Astrocyte of the spinal cord (primary cell): ENCODE results near the gene ANHX.
A peak's percentile ranks its signal among the peaks of the same experiment; 100 is the strongest.

Experiments
- DNase-seq: peaks from one replicate; pipeline ENCODE4 v3.0.0; 2011; ENCODE audit warnings: low read depth, low spot score
- H3K4me3 ChIP-seq: 2 replicates; pipeline ENCODE4 v1.5.1; 2011; ENCODE audit warnings: low read depth, mild to moderate bottlenecking, low read length, moderate library complexity
- in situ Hi-C: cut with HindIII; loops from 2 replicates; pipeline ENCODE4 v1.10.0; 2017; ENCODE audit warnings: low sequenced_read_pairs
- TF ChIP-seq, protein P1 (sequence below): IDR thresholded peaks from 2 replicates; pipeline ENCODE4 v1.5.1; 2012; ENCODE audit warnings: low read depth, mild to moderate bottlenecking, low read length, inconsistent platforms

Gene ANHX

GRCh38 chr12:133204264-133204603 is 31.4 kb downstream of the ANHX start:
- TF ChIP-seq, protein P1, sequence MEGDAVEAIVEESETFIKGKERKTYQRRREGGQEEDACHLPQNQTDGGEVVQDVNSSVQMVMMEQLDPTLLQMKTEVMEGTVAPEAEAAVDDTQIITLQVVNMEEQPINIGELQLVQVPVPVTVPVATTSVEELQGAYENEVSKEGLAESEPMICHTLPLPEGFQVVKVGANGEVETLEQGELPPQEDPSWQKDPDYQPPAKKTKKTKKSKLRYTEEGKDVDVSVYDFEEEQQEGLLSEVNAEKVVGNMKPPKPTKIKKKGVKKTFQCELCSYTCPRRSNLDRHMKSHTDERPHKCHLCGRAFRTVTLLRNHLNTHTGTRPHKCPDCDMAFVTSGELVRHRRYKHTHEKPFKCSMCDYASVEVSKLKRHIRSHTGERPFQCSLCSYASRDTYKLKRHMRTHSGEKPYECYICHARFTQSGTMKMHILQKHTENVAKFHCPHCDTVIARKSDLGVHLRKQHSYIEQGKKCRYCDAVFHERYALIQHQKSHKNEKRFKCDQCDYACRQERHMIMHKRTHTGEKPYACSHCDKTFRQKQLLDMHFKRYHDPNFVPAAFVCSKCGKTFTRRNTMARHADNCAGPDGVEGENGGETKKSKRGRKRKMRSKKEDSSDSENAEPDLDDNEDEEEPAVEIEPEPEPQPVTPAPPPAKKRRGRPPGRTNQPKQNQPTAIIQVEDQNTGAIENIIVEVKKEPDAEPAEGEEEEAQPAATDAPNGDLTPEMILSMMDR = no peak
- H3K4me3 ChIP-seq = no peak overlapping the region
- in situ Hi-C loops = no loop called here
- DNase-seq = no peak

DNA sequence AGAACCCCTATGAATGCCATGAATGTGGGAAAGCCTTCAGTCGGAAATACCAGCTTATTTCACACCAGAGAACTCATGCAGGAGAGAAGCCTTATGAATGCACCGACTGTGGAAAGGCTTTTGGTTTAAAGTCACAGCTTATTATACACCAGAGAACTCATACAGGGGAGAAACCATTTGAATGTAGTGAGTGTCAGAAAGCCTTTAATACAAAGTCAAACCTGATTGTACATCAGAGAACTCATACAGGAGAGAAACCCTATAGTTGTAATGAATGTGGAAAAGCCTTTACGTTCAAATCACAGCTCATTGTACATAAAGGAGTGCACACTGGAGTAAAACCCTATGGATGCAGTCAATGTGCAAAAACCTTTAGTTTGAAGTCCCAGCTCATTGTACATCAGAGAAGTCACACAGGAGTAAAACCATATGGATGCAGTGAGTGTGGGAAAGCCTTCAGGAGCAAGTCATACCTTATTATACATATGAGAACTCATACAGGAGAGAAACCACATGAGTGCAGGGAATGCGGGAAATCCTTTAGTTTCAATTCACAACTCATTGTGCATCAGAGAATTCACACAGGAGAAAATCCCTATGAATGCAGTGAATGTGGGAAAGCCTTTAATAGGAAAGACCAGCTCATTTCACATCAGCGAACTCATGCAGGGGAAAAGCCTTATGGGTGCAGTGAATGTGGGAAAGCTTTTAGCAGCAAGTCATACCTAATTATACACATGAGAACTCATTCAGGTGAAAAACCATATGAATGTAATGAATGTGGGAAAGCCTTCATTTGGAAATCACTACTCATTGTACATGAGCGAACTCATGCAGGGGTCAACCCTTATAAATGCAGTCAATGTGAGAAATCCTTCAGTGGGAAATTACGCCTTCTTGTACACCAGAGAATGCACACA is 32.1 kb downstream of the ANHX start:
- TF ChIP-seq, protein P1 = no peak
- DNase-seq = no peak
- H3K4me3 ChIP-seq = no peak overlapping the region
- in situ Hi-C loops = no loop called here

GRCh38 chr12:133202493-133203343 is 33.0 kb downstream of the ANHX start:
- DNase-seq = peak; percentile 20
- TF ChIP-seq, protein P1 = no peak
- H3K4me3 ChIP-seq = no peak overlapping the region
- in situ Hi-C loops = no loop called here

- no peak overlapping the region for H3K4me3 ChIP-seq
- no peak for DNase-seq
- in situ Hi-C loops = no loop called here
- TF ChIP-seq, protein P1 = no peak
These were observed 33.8 kb downstream of the ANHX start for GRCh38 chr12:133201888-133202287.

DNA sequence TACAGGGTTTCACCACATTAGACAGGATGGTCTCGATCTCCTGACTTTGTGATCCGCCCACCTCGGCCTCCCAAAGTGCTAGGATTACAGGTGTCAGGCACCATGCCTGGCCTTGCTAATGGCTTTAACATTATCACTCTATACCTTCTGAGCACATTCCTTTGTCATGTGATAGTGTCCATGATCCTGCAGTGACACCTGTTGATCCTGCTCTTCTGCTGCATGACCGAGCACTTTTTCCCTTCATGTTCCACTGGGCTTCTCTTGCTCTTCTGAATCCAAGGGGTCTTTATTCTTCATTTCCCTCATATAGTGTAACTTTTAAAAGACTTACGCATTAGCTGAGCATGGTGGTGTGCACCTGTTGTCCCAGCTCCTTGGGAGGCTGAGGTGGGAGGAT is 42.8 kb downstream of the ANHX start:
- TF ChIP-seq, protein P1 = no peak
- no peak for DNase-seq
- no peak overlapping the region for H3K4me3 ChIP-seq
- in situ Hi-C loops = no loop called here

GRCh38 chr12:133190176-133190575 is 45.5 kb downstream of the ANHX start:
- no peak for DNase-seq
- no peak overlapping the region for H3K4me3 ChIP-seq
- TF ChIP-seq, protein P1 = no peak
- in situ Hi-C loops = no loop called here
